K562 (cell line): ENCODE data around the gene HIVEP3. TPM values are rescaled to one million over a fixed set of nuclear protein-coding genes. Genes with fewer than 3 reads are reported as not detected.

Experiments used
- ATAC-seq: fragments of 200-7000 bp; cut with Tn5 transposase; 3 replicates; pipeline ENCODE4 v1.9.1; 2020; ENCODE audit warnings: moderate library complexity
- BruUV-seq: library from RNA; stranded (reverse); fragments of 400-500 nt; replicated peaks from 2 replicates; lab custom pipeline; 2021; lab: Mats Ljungman, UMichigan
- CTCF ChIA-PET: fragments of 300-600 bp; formaldehyde crosslinking; extraction: SDS; loops from one replicate; lab custom pipeline; 2021; ENCODE audit warnings: low intra/inter-chr PET ratio; lab: Yijun Ruan, JAX
- POLR2A ChIA-PET: fragments of 300-600, 350-650 bp; sonication (Branson Sonifier 250); formaldehyde crosslinking; extraction: SDS; loops from one replicate; lab custom pipeline; 2021; ENCODE audit warnings: antibody characterized with exemption, inconsistent platforms; lab: Yijun Ruan, JAX
- DNase-seq, 4 experiments: peaks; one replicate each; pipeline versions ENCODE4 v3.0.0 to v3.0.0-alpha.2; 2011 to 2018; ENCODE audit warnings: low spot score in 3 of 4, mixed read lengths in 3 of 4; ENCODE audit errors: extremely low read depth in 1 of 4
- FAIRE-seq: peaks from 2 replicates; lab custom pipeline; 2011; peaks lifted over from hg19 to GRCh38; lab: Jason Lieb, UNC
- H2AFZ ChIP-seq: 2 replicates; pipeline ENCODE4 v1.6.0; 2011; ENCODE audit warnings: low read depth, low read length, control low read depth, inconsistent platforms
- H3K27ac ChIP-seq: fragments of 200-600 bp; 3 replicates; pipeline ENCODE4 v1.8.0; 2011; ENCODE audit warnings: low read depth, mild to moderate bottlenecking, control low read depth, inconsistent platforms, low read length, moderate library complexity, mixed read lengths; ENCODE audit errors: extremely low read depth
- H3K27me3 ChIP-seq, 2 experiments: fragments of 300-600 bp in 1 of 2; 2 replicates in 1 of 2; 3 replicates in 1 of 2; pipeline versions ENCODE4 v1.6.0 to v1.8.0; 2011; ENCODE audit warnings: inconsistent platforms in 2 of 2, low read length in 2 of 2, mild to moderate bottlenecking in 1 of 2, mixed read lengths in 1 of 2, moderate library complexity in 1 of 2; ENCODE audit not compliant: control insufficient read depth in 2 of 2, insufficient read depth in 2 of 2
- H3K36me3 ChIP-seq: fragments of 300-600 bp; 3 replicates; pipeline ENCODE4 v1.8.0; 2011; ENCODE audit warnings: mild to moderate bottlenecking, low read length, inconsistent platforms; ENCODE audit not compliant: control insufficient read depth, insufficient read depth
- H3K4me1 ChIP-seq, 2 experiments: fragments of 200-600 bp in 1 of 2; replicated peaks in 1 of 2; 2 replicates in 1 of 2; 3 replicates in 1 of 2; pipeline versions ENCODE4 v1.5.1 to v1.8.0; 2011; ENCODE audit warnings: inconsistent platforms in 2 of 2, low read length in 2 of 2, mild to moderate bottlenecking in 1 of 2, mixed read lengths in 1 of 2, moderate library complexity in 1 of 2; ENCODE audit not compliant: control insufficient read depth in 2 of 2, insufficient read depth in 2 of 2
- H3K4me2 ChIP-seq: 2 replicates; pipeline ENCODE4 v1.6.1; 2011; ENCODE audit warnings: low read length, control low read depth, inconsistent platforms, mixed read lengths; ENCODE audit not compliant: insufficient read depth
- H3K4me3 ChIP-seq: fragments of 200-600 bp; sonication (generic), shearing (Covaris generic); 2 replicates; pipeline ENCODE4 v1.5.1; 2016; ENCODE audit warnings: control low read depth, inconsistent platforms
- H3K79me2 ChIP-seq: fragments of 200-600 bp; 3 replicates; pipeline ENCODE4 v1.8.0; 2011; ENCODE audit warnings: low read length, inconsistent platforms; ENCODE audit not compliant: control insufficient read depth, insufficient read depth
- H3K9ac ChIP-seq, 2 experiments: 2 replicates each; pipeline versions ENCODE4 v1.6.0 to v1.6.1; 2011; ENCODE audit warnings: low read depth in 2 of 2, low read length in 2 of 2, control low read depth in 1 of 2, inconsistent platforms in 1 of 2, mild to moderate bottlenecking in 1 of 2, mixed read lengths in 1 of 2; ENCODE audit not compliant: insufficient read depth in 1 of 2
- H3K9me1 ChIP-seq: one replicate; pipeline ENCODE4 v1.6.0; 2011; ENCODE audit warnings: inconsistent platforms, mild to moderate bottlenecking, low read length, moderate library complexity; ENCODE audit not compliant: control insufficient read depth, insufficient read depth
- H3K9me3 ChIP-seq: replicated peaks from 2 replicates; pipeline ENCODE4 v1.5.1; 2011; ENCODE audit warnings: low read depth, low read length, inconsistent platforms; ENCODE audit not compliant: control insufficient read depth, insufficient read depth
- H4K20me1 ChIP-seq: replicated peaks from 2 replicates; pipeline ENCODE4 v1.6.1; 2011; ENCODE audit warnings: low read length, inconsistent platforms, mixed read lengths; ENCODE audit not compliant: control insufficient read depth, insufficient read depth
- KHSRP ChIP-seq: fragments of 450-650 bp; IDR thresholded peaks from 2 replicates; pipeline ENCODE4 v1.6.1; 2017
- SP2 ChIP-seq: IDR thresholded peaks from 2 replicates; pipeline ENCODE4 v1.6.1; 2011; ENCODE audit warnings: mild to moderate bottlenecking, low read depth, low read length, moderate library complexity; ENCODE audit not compliant: poor library complexity, severe bottlenecking; ENCODE audit errors: extremely low read depth
- ZNF212 ChIP-seq: fragments of 450-650 bp; formaldehyde crosslinking; IDR thresholded peaks from 2 replicates; pipeline ENCODE4 v1.4.0; 2020; ENCODE audit warnings: mild to moderate bottlenecking
- WGBS: fragments of 100-300 bp; shearing (Covaris generic); methylation state at CpG from one replicate; pipeline ENCODE4 v1.1.6; 2016; ENCODE audit warnings: low coverage, mixed read lengths; ENCODE audit not compliant: insufficient coverage; ENCODE audit errors: missing lambda C conversion rate; 5-methylcytosine and 5-hydroxymethylcytosine counted together
- in situ Hi-C: fragments of 300-500 bp; cut with MboI; formaldehyde crosslinking; loops from 4 replicates; pipeline ENCODE4 v1.15.0; 2018; ENCODE audit warnings: inconsistent platforms, mixed read lengths
- intact Hi-C: fragments of 100-400 bp; cut with micrococcal nuclease; formaldehyde crosslinking; loops from 2 replicates; pipeline ENCODE4 v1.14.2; 2022
- polyA plus RNA-seq, 8 experiments: library from polyadenylated mRNA; depleted of rRNA in 4 of 8; stranded (reverse) in 5 of 8; unstranded in 3 of 8; fragments of >200 nt; fragmentation: Nextera tagmentation in 2 of 8; fragmentation: Illumina TruSeq in 1 of 8; extraction: Ambion mirVana in 2 of 8; extraction: Trizol in 1 of 8; gene quantifications; 2 replicates each; pipeline versions ENCODE4 v1.2.1 to v1.2.3, GENCODE V29; 2011 to 2014; ENCODE audit warnings: inconsistent platforms in 1 of 8, missing spikeins in 1 of 8
- total RNA-seq, 7 experiments: library from RNA; depleted of rRNA in 6 of 7; stranded (reverse); fragments of >200 nt in 6 of 7; fragmentation: Illumina TruSeq in 2 of 7; extraction: Trizol in 2 of 7; gene quantifications; 2 replicates each; pipeline versions ENCODE4 v1.2.1 to v1.2.3, GENCODE V29; 2011 to 2021; ENCODE audit warnings: low replicate concordance in 1 of 7

Gene HIVEP3
- total and polyA plus RNA-seq, 9 of the 15 experiments (the other 6 are each of a cell fraction or from before 2014, with no cell fraction given), result 0.09 to 0.58 (median 0.34) TPM; not detected in 1

DNA sequence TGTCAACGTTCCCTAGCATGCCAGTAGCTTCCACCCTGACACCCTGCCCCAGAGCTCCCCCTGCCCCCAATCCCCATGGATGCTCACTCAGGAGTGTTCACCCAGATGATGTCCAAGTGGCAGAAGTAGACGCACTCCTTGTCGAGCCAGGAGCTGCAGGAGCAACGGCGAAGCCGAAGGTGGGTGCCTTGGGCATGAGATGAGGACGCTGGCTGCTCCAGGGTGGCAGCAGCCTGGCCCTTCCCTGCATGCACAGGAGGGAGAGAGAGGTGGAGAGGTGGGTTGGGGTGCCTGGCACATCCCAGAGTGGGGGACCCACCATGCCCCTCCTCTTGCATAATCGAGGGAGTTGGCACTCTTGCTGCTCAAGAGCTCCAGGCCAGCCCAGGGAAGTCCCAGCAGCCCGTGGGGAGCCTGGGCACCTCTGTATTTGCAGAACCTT lies 434.7 kb downstream of the HIVEP3 start:
- Histone ChIP-seq H3K4me3 (no peak overlapping the region), H3K36me3 (no peaks in the 10 kb centered on the region), H3K27ac (no peak overlapping the region), H3K9me3 (no peaks in the 10 kb centered on the region), H3K4me2 (no peak overlapping the region), H3K79me2 (no peaks in the 10 kb centered on the region), H3K4me1 (peaks cover 6 to 19% of the 10 kb centered on the region in 2 experiments; a peak in 4 of 5 replicates), H2AFZ (no peak overlapping the region), H3K27me3 (peaks cover 13 to 78% of the 10 kb centered on the region in 2 experiments; a peak in 4 of 5 replicates), H4K20me1 (peaks cover 14% of the 10 kb centered on the region), H3K9ac (0 out of 4 replicates have a peak overlapping the region, but pooled peaks of 1 of the 2 experiments have one; percentile 7), H3K9me1 (no peaks in the 10 kb centered on the region)
- no TSS peak for BruUV-seq
- ATAC-seq, result no peak
- ChIA-PET POLR2A (interaction anchor here (0.5 to 0.9 kb wide), 3 partner anchors 8 to 164 kb away, joined by 3 to 5 read pairs (median 3); no protein-coding TSS in a partner anchor), CTCF (no interaction called here)
- intact Hi-C loops (no loop called here), in situ Hi-C loops (no loop called here)
- WGBS, result 4% methylated on average over 8 of the region's 9 CpGs
- FAIRE-seq, result no peak
- TF ChIP-seq SP2 (no peak), ZNF212 (CRISPR knock-in tag) (no peak)
- DNase-seq, result no peak

DNA sequence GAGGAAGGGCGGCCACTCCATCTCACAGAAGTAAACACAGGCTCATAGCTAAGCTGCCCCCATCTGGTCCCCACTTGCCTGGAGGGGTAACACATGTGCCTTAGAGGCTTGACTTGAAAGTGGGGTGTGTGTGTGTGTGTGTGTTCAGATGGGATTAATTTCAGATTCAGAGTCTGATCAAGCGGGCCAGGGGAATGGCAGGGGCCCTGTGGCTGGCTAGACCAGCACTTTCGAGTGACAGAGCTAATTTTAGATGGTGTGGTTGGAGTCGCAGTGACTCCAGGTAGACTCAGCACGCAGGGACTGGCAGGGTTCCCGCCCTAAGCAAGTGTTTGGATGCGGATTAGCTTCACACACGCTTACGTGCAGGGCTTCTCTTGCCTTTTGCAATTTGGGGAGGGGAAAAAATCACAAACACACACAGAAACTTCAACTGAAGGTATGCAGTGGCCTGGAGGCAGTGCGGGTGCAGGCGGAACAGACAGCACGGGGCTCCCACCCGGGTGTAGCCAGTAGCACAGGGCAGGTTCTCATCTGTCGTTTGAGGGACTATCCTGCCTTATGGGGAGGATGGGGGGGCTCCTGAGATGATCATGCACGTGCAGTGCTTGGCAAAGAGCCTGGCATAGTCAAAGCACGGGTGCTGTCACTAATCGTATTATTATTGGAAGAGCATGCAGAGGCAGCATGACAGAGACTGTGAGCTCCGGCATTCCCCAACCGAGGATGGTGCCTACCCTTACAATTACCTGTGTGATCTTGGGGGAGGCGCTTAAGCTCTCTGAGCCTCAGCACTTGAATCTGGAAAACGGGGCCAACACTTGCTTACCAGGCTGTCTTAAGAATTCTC lies 435.5 kb downstream of the HIVEP3 start:
- no peaks in the 10 kb centered on the region for H3K36me3 ChIP-seq
- WGBS, result 7% methylated on average over 21 of the region's 21 CpGs
- POLR2A ChIA-PET, result interaction anchor here (0.5 to 1.8 kb wide), 3 partner anchors 10 to 445 kb away, joined by 3 to 4 read pairs (median 4); no protein-coding TSS in a partner anchor

More for the DNA sequence above, 435.5 kb downstream of the HIVEP3 start:
- FAIRE-seq (no peak), ATAC-seq (no peak), DNase-seq (no peak)
- Histone ChIP-seq H3K9me3 (no peaks in the 10 kb centered on the region), H4K20me1 (peaks cover 10% of the 10 kb centered on the region), H3K4me3 (no peak overlapping the region), H3K4me1 (peaks cover 6 to 19% of the 10 kb centered on the region in 2 experiments; a peak in 4 of 5 replicates), H3K9ac (no peak overlapping the region), H2AFZ (no peak overlapping the region), H3K27ac (no peak overlapping the region), H3K79me2 (no peaks in the 10 kb centered on the region), H3K4me2 (no peak overlapping the region), H3K27me3 (peaks cover 16 to 84% of the 10 kb centered on the region in 2 experiments; a peak in 4 of 5 replicates), H3K9me1 (no peaks in the 10 kb centered on the region)
- in situ Hi-C loops (no loop called here), intact Hi-C loops (no loop called here)
- CTCF ChIA-PET, result no interaction called here
- BruUV-seq, result no TSS peak
- no peak for TF ChIP-seq KHSRP
